Erythroblast (primary cell): ENCODE data around the gene P2RX4.
"Not testable (repeated sequence)": the region's sequence is repeated elsewhere in the genome, so short reads cannot be mapped to it uniquely, and the experiment has no call there.

Experiments
- DNase-seq, 2 experiments: peaks; one replicate each; lab custom pipeline; 2025; lab: John Stamatoyannopoulos, UW
- GATA1 ChIP-seq: IDR thresholded peaks from 2 replicates; pipeline ENCODE4 v1.6.1; 2011; ENCODE audit warnings: low read depth, mild to moderate bottlenecking, control low read depth, low read length, moderate library complexity
- POLR2A ChIP-seq: IDR thresholded peaks from 2 replicates; pipeline ENCODE4 v1.6.1; 2011; ENCODE audit warnings: mild to moderate bottlenecking, low read length

Gene P2RX4

DNA sequence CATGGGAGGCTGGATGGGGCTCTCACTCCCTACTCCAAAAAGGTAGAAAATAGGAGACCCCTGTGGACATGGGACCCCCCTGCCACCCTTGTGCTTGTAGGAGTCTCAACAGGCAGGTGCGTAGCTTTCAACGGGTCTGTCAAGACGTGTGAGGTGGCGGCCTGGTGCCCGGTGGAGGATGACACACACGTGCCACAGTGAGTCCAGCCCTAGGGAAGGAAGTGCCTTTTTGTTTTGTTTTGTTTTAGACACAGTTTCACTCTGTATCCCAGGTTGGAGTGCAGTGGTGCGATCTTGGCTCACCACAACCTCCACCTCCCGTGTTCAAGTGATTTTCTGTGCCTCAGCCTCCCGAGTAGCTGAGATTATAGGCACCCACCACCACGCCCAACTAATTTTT is 12.9 kb downstream of the P2RX4 start:
- TF ChIP-seq POLR2A (no peak), GATA1 (no peak)
- DNase-seq: no peak

DNA sequence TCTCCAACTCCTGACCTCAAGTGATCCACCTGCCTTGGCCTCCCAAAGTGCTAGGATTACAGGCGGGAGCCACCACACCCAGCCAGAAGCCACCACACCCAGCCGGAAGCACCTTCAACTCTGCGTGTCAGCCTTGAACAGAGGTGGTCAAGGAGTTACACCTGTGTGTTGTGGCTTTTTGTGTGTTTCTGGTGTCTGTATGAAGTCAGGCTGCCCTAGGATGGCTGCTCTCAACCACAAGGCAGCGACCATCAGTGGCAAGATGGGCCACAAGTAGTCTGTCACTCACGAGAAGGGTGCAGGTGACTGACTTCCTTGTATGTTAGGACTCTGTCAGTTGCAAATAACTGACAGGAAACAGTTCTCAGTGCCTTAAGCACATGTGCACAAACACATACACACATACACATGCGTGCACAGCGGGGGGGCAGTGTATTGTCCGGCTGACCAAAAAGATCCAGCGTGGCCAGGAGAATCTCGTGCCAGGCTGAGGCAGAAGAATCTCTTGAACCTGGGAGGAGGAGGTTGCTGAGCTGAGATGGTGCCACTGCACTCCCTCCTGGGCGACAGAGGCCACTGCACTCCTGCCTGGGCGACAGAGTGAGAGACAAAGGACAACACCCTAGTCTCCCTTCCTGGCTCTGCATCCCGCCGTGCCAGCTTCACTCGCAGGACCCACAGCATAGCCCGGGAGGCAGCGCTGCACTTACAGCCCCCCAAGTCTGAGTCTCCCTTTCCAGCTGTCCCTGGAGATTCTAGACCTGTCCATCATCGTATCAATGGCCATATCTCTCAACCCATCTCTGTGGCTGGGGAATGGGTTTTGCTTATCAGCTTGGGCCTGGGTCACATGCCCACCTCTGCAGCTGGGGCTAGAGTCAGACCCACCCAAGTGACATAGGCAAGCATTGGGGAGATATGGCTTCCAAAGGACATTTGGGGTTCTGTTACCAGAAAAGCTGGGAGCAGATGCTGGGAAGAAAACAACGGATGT is 13.7 kb downstream of the P2RX4 start:
- TF ChIP-seq GATA1 (no peak), POLR2A (no peak)
- peak; percentile 45 to 60 for DNase-seq

DNA sequence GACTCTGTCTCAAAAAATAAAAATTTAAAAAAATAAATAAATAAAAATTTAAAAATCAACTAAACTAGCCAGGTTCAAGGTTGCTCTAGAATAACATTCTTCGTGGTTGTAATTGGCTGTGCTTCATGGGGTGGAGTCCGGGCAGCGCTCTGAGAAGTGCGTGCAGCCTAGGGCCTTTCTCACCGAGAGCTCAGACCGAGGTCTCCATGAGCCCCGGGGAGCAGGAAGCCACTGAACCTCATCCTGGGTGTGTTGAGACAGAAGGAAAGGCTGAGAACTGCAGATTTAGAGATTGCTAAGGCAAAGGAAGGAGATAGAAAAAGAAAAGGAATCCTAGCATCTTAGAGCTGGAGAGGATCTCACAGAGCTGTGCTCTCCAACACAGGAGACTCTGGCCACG is 14.7 kb downstream of the P2RX4 start:
- no peak for DNase-seq
- no peak for TF ChIP-seq POLR2A
- no peak for TF ChIP-seq GATA1

DNA sequence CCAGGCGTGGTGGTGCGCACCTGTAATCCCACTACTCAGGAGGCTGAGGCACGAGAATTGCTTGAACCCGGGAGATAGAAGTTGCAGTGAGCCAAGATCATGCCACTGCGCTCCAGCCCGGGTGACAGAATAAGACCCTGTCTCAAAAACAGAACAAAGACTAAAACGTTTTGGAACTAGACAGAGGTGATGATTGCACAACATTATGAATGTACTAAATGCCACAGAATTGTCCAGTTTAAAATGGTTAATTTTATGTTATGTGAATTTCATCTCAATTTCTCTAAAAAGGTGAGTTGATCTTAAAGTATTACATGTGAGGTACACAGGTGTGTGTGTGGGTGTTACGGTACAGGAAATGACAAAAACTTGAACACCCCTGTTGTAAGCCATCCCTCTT is 16.5 kb downstream of the P2RX4 start:
- DNase-seq: no peak
- no peak for TF ChIP-seq POLR2A

DNA sequence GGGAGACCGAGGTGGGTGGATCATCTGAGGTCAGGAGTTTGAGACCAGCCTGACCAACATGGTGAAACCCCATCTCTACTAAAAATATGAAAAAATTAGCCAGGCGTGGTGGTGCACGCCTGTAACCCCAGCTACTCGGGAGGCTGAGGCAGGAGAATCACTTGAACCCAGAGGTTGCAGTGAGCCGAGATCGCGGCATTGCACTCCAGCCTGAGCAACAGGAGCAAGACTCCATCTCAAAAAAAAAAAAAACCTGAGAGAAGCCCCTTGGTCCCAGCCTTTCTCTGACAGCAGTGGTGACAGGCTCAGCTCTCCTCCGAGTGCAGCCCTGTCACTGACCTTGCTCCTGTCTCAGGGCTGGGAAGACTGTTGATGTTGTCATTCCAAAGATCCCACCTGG is 16.9 kb downstream of the P2RX4 start:
- not testable (repeated sequence) for DNase-seq

- TF ChIP-seq GATA1: no peak
- TF ChIP-seq POLR2A: no peak
- no peak for DNase-seq
These were observed 17.4 kb downstream of the P2RX4 start for GRCh38 chr12:121227294-121227693.

GRCh38 chr12:121228919-121229665 is 19.2 kb downstream of the P2RX4 start:
- TF ChIP-seq GATA1 (no peak), POLR2A (no peak)
- DNase-seq: no peak

DNA sequence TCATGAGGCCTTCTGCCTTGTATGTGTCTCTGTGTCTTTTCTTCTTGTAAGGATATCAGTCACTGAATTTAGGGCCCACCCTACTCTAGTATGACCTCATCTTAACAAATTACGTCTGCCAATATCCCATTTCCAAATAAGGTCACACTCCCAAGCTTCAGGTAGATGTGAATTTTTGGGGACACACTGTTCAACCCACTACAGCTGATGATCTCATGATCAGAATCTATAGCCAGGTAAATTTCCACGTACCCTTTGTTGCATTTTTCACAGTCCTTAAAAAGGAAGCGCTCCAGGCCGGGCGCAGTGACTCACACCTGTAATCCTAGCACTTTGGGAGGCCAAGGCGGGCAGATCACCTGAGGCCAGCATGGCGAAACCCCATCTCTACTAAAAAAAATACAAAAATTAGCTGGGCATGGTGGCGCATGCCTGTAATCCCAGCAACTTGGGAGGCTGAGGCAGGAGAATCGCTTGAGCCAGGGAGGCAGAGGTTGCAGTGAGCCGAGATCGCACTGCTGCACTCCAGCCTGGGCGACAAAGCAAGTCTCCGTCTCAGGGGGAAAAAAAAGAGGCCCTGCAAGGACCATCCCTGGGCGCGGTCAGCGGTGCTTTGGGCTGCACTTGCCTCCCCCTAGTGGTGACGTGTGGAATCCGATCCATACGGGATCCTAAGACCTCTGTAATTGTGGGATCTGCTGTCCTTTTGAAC is 20.1 kb downstream of the P2RX4 start:
- DNase-seq: peak; percentile 83 to 91

DNA sequence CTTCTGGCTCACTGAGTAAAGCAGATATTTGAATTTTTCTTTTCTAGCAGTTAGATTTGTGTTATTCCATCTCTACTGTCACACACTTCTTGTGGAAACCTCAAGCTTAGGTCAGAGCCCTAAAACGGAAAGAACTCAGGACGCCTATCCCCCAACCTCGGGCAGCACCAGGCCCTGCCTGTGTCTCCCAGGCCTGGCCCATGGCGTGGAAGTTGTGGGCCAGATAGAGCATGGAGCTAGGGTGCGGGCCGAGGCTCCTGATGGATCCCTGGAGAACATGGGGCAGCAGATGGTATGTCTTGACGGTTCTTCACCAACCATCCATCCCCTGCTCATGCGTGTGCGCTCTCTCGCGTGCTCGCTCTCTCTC is 20.6 kb downstream of the P2RX4 start:
- DNase-seq: no peak
- TF ChIP-seq GATA1 (no peak), POLR2A (no peak)

DNA sequence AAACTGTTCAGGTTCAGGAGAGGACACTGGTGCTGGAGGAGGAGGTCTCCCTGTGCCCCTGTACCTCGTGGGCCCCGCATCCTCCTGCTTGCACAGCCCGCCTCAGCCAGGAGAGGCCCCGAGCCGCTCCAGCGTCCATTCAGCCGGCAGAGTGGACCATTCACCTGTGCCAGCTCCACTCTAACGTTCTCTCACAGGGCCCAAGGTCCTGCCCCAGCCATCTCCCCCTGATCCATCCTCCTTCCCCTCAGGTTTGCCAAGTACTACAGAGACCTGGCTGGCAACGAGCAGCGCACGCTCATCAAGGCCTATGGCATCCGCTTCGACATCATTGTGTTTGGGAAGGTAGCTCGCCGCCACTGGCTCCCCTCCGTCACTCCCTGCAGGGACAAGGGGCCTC is 22.2 kb downstream of the P2RX4 start:
- TF ChIP-seq GATA1: no peak
- no peak for TF ChIP-seq POLR2A
- DNase-seq: no peak

DNA sequence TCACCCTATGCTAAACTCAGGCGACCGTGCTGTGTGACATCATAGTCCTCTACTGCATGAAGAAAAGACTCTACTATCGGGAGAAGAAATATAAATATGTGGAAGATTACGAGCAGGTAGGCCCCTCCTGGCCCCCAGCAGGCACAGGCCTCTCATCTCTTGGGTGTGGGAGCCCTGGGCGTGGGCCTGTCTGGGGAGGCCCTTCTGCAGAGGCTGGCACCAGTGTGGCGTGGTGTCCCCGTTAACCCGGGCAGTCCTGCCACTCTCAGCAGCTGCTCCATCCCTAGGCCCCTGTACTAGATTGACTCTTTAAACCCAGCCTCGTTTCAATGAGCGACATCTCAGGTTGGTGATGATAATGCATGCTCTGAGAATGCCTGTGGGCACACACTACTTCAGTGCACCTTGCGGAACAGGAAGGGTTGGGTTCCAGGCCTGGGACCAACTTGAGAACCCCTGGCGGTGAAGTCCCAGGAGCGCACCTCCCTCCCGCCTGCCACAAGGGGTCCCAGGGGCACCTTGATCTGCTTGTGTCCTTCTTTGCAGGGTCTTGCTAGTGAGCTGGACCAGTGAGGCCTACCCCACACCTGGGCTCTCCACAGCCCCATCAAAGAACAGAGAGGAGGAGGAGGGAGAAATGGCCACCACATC is 23.2 kb downstream of the P2RX4 start:
- no peak for TF ChIP-seq GATA1
- no peak for TF ChIP-seq POLR2A
- no peak for DNase-seq

DNA sequence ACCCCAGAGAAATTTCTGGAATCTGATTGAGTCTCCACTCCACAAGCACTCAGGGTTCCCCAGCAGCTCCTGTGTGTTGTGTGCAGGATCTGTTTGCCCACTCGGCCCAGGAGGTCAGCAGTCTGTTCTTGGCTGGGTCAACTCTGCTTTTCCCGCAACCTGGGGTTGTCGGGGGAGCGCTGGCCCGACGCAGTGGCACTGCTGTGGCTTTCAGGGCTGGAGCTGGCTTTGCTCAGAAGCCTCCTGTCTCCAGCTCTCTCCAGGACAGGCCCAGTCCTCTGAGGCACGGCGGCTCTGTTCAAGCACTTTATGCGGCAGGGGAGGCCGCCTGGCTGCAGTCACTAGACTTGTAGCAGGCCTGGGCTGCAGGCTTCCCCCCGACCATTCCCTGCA is 23.7 kb downstream of the P2RX4 start:
- no peak for DNase-seq
- TF ChIP-seq GATA1: no peak
- TF ChIP-seq POLR2A: no peak

GRCh38 chr12:121236776-121237175 is 26.8 kb downstream of the P2RX4 start:
- TF ChIP-seq GATA1: no peak
- no peak for TF ChIP-seq POLR2A
- DNase-seq: no peak

DNA sequence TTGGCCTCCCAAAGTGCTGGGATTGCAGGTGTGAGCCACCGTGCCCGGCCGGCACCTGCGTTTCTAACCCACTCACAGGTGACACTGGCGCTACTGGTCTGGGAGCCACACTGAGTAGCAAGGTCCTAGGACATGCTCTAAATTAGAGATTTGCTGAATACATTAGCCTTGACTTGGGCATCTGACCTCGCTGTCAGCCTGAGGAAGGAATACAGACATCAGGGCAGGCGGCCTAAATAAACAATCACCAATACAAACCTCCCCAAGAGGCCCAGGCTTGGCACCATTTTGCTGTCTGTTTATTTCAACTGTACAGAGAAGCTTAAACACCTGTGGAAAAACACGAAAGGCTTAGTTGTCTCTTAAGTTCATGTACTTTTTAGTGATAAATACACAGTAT is 27.5 kb downstream of the P2RX4 start:
- no peak for DNase-seq
- TF ChIP-seq POLR2A: no peak
- no peak for TF ChIP-seq GATA1
